ENCODE measurements around the gene DAZL.

GRCh38 chr3:16559653-16560365 lies 45.4 kb downstream of the DAZL start:
- TF ChIP-seq POLR2A (IDR thresholded peaks at IDR 0.05) (no peak), CTCF (IDR thresholded peaks at IDR 0.05) (no peak)
